Endothelial cell of umbilical vein (primary cell): ENCODE data around the gene DMXL1.

Experiments
- EZH2 ChIP-seq: IDR thresholded peaks from 2 replicates; pipeline ENCODE4 v1.6.1; 2012; ENCODE audit warnings: borderline replicate concordance, low read depth, mild to moderate bottlenecking, moderate library complexity, low read length, inconsistent platforms; ENCODE audit not compliant: severe bottlenecking
- FOS ChIP-seq: IDR thresholded peaks from 2 replicates; pipeline ENCODE4 v1.6.1; 2011; ENCODE audit warnings: mild to moderate bottlenecking, low read length, moderate library complexity, borderline replicate concordance; ENCODE audit not compliant: insufficient read depth
- JUN ChIP-seq: IDR thresholded peaks from 2 replicates; pipeline ENCODE4 v1.6.1; 2011; ENCODE audit warnings: borderline replicate concordance, low read depth; ENCODE audit not compliant: insufficient read length, insufficient read depth
- POLR2A ChIP-seq: IDR thresholded peaks from 2 replicates; pipeline ENCODE4 v1.6.1; 2012; ENCODE audit warnings: low read depth, mild to moderate bottlenecking, control low read depth, low read length
- POLR2AphosphoS5 ChIP-seq: IDR thresholded peaks from 2 replicates; pipeline ENCODE4 v1.6.1; 2012; ENCODE audit warnings: low read depth, mild to moderate bottlenecking, control low read depth, low read length, moderate library complexity; ENCODE audit not compliant: insufficient read depth
- TF ChIP-seq, protein P1 (sequence below), 2 donors: IDR thresholded peaks; 1 replicate in 1 of 2; 2 replicates in 1 of 2; pipeline ENCODE4 v1.5.1; 2011; ENCODE audit warnings: low read length in 2 of 2, mild to moderate bottlenecking in 2 of 2, moderate library complexity in 2 of 2, control low read depth in 1 of 2, inconsistent platforms in 1 of 2, low read depth in 1 of 2; ENCODE audit not compliant: insufficient read depth in 1 of 2; ENCODE audit errors: extremely low read depth in 1 of 2
- TF ChIP-seq, protein P2 (sequence below): IDR thresholded peaks from 2 replicates; pipeline ENCODE4 v1.6.1; 2011; ENCODE audit not compliant: insufficient read depth, insufficient read length

- TF ChIP-seq EZH2 = no peak
- no peak for TF ChIP-seq FOS
- no peak for TF ChIP-seq POLR2A
- TF ChIP-seq, protein P1, sequence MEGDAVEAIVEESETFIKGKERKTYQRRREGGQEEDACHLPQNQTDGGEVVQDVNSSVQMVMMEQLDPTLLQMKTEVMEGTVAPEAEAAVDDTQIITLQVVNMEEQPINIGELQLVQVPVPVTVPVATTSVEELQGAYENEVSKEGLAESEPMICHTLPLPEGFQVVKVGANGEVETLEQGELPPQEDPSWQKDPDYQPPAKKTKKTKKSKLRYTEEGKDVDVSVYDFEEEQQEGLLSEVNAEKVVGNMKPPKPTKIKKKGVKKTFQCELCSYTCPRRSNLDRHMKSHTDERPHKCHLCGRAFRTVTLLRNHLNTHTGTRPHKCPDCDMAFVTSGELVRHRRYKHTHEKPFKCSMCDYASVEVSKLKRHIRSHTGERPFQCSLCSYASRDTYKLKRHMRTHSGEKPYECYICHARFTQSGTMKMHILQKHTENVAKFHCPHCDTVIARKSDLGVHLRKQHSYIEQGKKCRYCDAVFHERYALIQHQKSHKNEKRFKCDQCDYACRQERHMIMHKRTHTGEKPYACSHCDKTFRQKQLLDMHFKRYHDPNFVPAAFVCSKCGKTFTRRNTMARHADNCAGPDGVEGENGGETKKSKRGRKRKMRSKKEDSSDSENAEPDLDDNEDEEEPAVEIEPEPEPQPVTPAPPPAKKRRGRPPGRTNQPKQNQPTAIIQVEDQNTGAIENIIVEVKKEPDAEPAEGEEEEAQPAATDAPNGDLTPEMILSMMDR (IDR thresholded peaks at IDR 0.05; ENCODE audit: extremely low read depth in 1 of 2, insufficient read depth in 1 of 2, low read depth in 1 of 2, low read length in 2 of 2) = no peak
- no peak for TF ChIP-seq POLR2AphosphoS5
- TF ChIP-seq, protein P2, sequence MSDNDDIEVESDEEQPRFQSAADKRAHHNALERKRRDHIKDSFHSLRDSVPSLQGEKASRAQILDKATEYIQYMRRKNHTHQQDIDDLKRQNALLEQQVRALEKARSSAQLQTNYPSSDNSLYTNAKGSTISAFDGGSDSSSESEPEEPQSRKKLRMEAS = no peak
- no peak for TF ChIP-seq JUN
These were observed 6.6 kb downstream of the DMXL1 start for GRCh38 chr5:119077444-119077843.
